Body of pancreas (tissue), 4 donors: ENCODE measurements around the gene AP3M1.

Experiments
- POLR2A ChIP-seq, 3 donors: fragments of 450-650 bp; IDR thresholded peaks; one replicate each; pipeline ENCODE4 v1.6.1; 2016; ENCODE audit warnings: antibody characterized with exemption in 3 of 3, mild to moderate bottlenecking in 2 of 3
- TF ChIP-seq, protein P1 (sequence below), 7 experiments: fragments of 450-650 bp in 4 of 7; fragments of 200-600 bp in 3 of 7; sonication (generic) in 3 of 7; IDR thresholded peaks; one replicate each; pipeline ENCODE4 v1.5.1; 2016 to 2019; ENCODE audit warnings: antibody characterized with exemption in 7 of 7

DNA sequence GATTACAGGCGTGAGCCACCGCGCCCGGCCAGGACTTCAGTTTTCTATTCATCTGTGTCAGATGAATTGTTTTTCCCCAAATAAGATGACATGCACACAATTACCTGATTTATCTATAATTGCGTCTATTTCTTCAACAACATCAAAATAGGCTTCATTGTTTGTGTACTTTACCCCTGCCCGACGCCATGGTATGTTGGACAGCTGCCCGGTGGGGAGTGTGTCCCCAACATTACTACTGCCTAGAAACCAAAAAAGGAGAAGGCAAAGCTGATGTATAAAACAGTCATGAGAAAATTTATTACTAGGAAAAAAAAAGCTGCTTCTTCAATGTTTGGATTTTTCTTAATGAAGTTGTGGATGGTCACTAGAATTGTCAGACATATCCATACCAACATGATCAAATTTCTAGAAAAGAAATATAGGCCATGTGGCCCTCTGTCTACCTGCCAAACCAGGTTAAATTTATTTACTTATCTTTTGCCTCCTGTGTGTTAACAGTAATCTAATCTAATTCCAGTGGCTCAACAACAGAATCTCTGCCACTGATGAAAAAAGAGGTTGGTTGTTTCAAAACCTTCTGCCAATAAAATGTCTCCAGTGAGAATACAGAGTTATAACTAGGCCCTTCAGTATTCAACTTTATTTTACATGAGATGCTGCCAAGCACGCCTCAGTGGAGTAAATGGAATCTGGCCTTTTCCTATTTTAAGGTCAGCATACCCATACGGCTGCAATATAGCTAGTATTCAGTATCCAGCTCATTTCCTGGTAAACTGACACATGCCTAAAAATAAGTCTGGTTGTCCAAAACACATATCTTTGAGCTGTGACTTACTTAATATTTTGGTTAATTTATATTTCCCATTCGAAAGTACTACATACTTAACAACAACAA lies 16.5 kb downstream of the AP3M1 start:
- TF ChIP-seq, protein P1, sequence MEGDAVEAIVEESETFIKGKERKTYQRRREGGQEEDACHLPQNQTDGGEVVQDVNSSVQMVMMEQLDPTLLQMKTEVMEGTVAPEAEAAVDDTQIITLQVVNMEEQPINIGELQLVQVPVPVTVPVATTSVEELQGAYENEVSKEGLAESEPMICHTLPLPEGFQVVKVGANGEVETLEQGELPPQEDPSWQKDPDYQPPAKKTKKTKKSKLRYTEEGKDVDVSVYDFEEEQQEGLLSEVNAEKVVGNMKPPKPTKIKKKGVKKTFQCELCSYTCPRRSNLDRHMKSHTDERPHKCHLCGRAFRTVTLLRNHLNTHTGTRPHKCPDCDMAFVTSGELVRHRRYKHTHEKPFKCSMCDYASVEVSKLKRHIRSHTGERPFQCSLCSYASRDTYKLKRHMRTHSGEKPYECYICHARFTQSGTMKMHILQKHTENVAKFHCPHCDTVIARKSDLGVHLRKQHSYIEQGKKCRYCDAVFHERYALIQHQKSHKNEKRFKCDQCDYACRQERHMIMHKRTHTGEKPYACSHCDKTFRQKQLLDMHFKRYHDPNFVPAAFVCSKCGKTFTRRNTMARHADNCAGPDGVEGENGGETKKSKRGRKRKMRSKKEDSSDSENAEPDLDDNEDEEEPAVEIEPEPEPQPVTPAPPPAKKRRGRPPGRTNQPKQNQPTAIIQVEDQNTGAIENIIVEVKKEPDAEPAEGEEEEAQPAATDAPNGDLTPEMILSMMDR (IDR thresholded peaks at IDR 0.05), result no peak
- TF ChIP-seq POLR2A (IDR thresholded peaks at IDR 0.05), result no peak
